HS-27A (cell line): ENCODE data around the gene SLC38A6.
"Not testable (repeated sequence)": the region's sequence is repeated elsewhere in the genome, so short reads cannot be mapped to it uniquely, and the experiment has no call there.

Source experiments
- DNase-seq: peaks from one replicate; pipeline ENCODE4 v3.0.0-alpha.2; 2012; ENCODE audit warnings: low read depth, missing footprints

Gene SLC38A6

GRCh38 chr14:61063461-61063860 is 82.4 kb downstream of the SLC38A6 start:
- no peak for DNase-seq

GRCh38 chr14:61064210-61064609 is 83.2 kb downstream of the SLC38A6 start:
- DNase-seq = no peak

GRCh38 chr14:61064856-61065255 is 83.8 kb downstream of the SLC38A6 start:
- no peak for DNase-seq

- DNase-seq = no peak
These were observed 84.6 kb downstream of the SLC38A6 start for GRCh38 chr14:61065656-61066055.

- not testable (repeated sequence) for DNase-seq
These were observed 91.4 kb downstream of the SLC38A6 start for GRCh38 chr14:61072442-61072841.

GRCh38 chr14:61074852-61075251 is 93.8 kb downstream of the SLC38A6 start:
- DNase-seq = no peak

GRCh38 chr14:61076556-61076955 is 95.5 kb downstream of the SLC38A6 start:
- DNase-seq = no peak

- DNase-seq = no peak
These were observed 96.4 kb downstream of the SLC38A6 start for GRCh38 chr14:61077437-61077836.

- DNase-seq = no peak
These were observed 97.1 kb downstream of the SLC38A6 start for GRCh38 chr14:61077951-61078720.

- no peak for DNase-seq
These were observed 99.6 kb downstream of the SLC38A6 start for GRCh38 chr14:61080591-61081010.

- no peak for DNase-seq
These were observed 107.0 kb downstream of the SLC38A6 start for GRCh38 chr14:61088081-61088480.

- DNase-seq = no peak
These were observed 108.2 kb downstream of the SLC38A6 start for GRCh38 chr14:61089126-61089750.

GRCh38 chr14:61090432-61091216 is 109.6 kb downstream of the SLC38A6 start:
- DNase-seq = no peak

- DNase-seq = no peak
These were observed 110.7 kb downstream of the SLC38A6 start for GRCh38 chr14:61091657-61092273.

GRCh38 chr14:61098096-61098495 is 117.1 kb downstream of the SLC38A6 start:
- DNase-seq = not testable (repeated sequence)

- DNase-seq = no peak
These were observed 117.7 kb downstream of the SLC38A6 start for GRCh38 chr14:61098721-61099120.

- DNase-seq = no peak
These were observed 118.3 kb downstream of the SLC38A6 start for GRCh38 chr14:61099216-61099835.

- no peak for DNase-seq
These were observed 120.9 kb downstream of the SLC38A6 start for GRCh38 chr14:61101803-61102548.
